Stimulated activated effector memory CD8-positive, alpha-beta T cell treated with anti-CD3 and anti-CD28 coated beads, Interleukin-12 subunit alpha, Interleukin-12 subunit beta, amount 100 ng/mL, for 72 hours (primary cell): ENCODE results near the gene AKT1S1.
A peak's percentile ranks its signal among the peaks of the same experiment; 100 is the strongest.
"Not testable (repeated sequence)": the region's sequence is repeated elsewhere in the genome, so short reads cannot be mapped to it uniquely, and the experiment has no call there.

Experiments
- ATAC-seq: fragments of 150-1000 bp; cut with Tn5 transposase; 2 replicates; pipeline ENCODE4 v1.10.0; 2021
- DNase-seq, 2 donors: peaks; one replicate each; pipeline ENCODE4 v3.0.0; 2021 to 2022; ENCODE audit warnings: low spot score in 2 of 2
- H3K27ac Mint-ChIP-seq: one replicate; pipeline ENCODE4 v1.8.0; 2022; ENCODE audit warnings: mild to moderate bottlenecking, mixed read lengths
- H3K36me3 Mint-ChIP-seq: one replicate; pipeline ENCODE4 v1.8.0; 2022; ENCODE audit warnings: mild to moderate bottlenecking, mixed read lengths
- H3K4me1 Mint-ChIP-seq: one replicate; pipeline ENCODE4 v1.8.0; 2022; ENCODE audit warnings: mixed read lengths
- H3K4me3 Mint-ChIP-seq: one replicate; pipeline ENCODE4 v1.8.0; 2022; ENCODE audit warnings: mild to moderate bottlenecking, mixed read lengths
- H3K9me3 Mint-ChIP-seq: one replicate; pipeline ENCODE4 v1.8.0; 2022; ENCODE audit warnings: mixed read lengths

AKT1S1 gene

DNA sequence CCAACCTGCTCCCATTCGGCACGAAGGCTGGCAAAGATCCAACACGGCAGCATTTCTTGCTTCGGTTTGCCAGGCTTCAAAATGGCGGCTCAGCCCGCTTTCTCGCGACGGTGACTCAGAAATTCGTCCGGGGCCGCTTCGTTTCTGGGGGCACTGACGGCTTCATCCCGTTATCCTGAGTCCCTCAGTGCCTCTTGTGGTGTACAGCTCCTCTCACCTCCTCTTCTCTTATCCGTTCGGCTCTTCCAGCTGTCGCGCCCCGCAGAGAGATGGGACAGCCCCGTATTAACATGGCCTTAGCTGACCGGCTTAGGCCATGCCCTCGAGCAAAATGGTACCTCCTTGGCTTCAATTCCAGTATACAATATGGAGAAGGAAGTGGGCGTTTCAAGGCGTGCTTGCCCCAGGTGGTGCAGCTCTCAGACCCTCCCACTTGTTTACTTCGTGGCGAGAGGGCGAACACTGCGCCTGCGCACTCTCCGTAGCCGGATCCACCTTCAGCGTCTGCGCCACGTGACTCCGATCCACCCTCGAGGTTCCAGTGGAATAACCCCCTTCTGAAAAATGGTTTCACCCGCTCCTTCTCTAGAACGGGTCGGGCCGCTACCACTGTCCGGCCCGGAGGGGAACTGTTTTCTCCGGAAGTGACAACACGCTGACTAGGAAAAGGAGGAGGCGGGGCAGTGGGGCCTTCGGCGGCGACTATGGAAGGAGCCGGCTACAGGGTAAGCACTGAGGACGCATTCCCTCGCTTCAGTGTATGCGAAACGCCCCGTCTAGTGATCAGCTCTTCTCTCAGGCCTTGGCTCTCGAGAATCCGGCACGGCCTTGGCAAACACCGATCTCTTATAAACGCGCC is at the start of gene AKT1S1, which contains the start of gene TBC1D17:
Gene AKT1S1, minus strand, starts transcription at position 336 of the 859 bp plus-strand sequence. CDS start 4,060 bp downstream, outside the sequence.
Gene TBC1D17, plus strand, starts transcription at position 683 of the 859 bp plus-strand sequence. Its CDS starts 22 bp downstream, at position 705.
- H3K4me3 Mint-ChIP-seq: no peak within 1 kb of the TSS
- no peaks in the 10 kb centered on the region for H3K9me3 Mint-ChIP-seq
- peaks cover 62% of the 10 kb centered on the region for H3K4me1 Mint-ChIP-seq
- ATAC-seq (peak; percentile 82), DNase-seq (peak; percentile 95 to 99)
- no peak within 1 kb of the TSS for H3K27ac Mint-ChIP-seq
- peaks cover 6% of the 10 kb centered on the region for H3K36me3 Mint-ChIP-seq

DNA sequence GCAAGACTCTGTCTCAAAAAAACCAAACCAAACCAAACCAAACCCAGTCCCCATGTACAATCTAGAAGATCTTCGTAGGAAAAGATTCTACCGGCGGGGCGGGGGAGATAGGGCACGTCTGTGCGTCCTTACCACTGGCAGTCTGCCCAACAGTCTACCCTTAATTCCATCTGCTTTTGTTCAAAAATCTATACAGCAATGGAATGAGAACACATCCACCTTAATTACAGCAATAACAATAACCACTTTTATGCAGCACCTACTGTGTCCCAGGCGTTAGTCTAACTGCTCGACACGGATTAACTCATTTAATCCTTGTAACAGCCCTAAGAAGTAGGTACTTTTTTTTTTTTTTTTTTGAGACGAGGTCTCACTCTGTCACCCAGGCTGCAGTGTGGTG is 49.4 kb upstream of the AKT1S1 start:
- Mint-ChIP-seq H3K4me3 (peak overlapping the region; percentile 93), H3K4me1 (peaks cover 86% of the 10 kb centered on the region), H3K9me3 (no peaks in the 10 kb centered on the region), H3K36me3 (peaks cover 100% of the 10 kb centered on the region), H3K27ac (no peak overlapping the region)
- ATAC-seq (no peak), DNase-seq (no peak)

GRCh38 chr19:49925486-49925885 is 48.3 kb upstream of the AKT1S1 start:
- H3K4me1 Mint-ChIP-seq: peaks cover 86% of the 10 kb centered on the region
- H3K27ac Mint-ChIP-seq: no peak overlapping the region
- DNase-seq: no peak
- no peaks in the 10 kb centered on the region for H3K9me3 Mint-ChIP-seq
- ATAC-seq: no peak
- no peak overlapping the region for H3K4me3 Mint-ChIP-seq
- peaks cover 100% of the 10 kb centered on the region for H3K36me3 Mint-ChIP-seq

- not testable (repeated sequence) for ATAC-seq, H3K4me3 Mint-ChIP-seq, DNase-seq, H3K9me3 Mint-ChIP-seq
- H3K36me3 Mint-ChIP-seq: peaks cover 100% of the 10 kb centered on the region
- H3K27ac Mint-ChIP-seq: peak overlapping the region; percentile 67
- H3K4me1 Mint-ChIP-seq: peaks cover 83% of the 10 kb centered on the region
These were observed 47.7 kb upstream of the AKT1S1 start for GRCh38 chr19:49924881-49925210.

GRCh38 chr19:49924004-49924880 is 47.1 kb upstream of the AKT1S1 start:
- Mint-ChIP-seq H3K9me3 (no peaks in the 10 kb centered on the region), H3K36me3 (peaks cover 100% of the 10 kb centered on the region), H3K4me3 (no peak overlapping the region), H3K27ac (peak overlapping the region; percentile 88), H3K4me1 (peaks cover 83% of the 10 kb centered on the region)
- DNase-seq (no peak), ATAC-seq (no peak)

DNA sequence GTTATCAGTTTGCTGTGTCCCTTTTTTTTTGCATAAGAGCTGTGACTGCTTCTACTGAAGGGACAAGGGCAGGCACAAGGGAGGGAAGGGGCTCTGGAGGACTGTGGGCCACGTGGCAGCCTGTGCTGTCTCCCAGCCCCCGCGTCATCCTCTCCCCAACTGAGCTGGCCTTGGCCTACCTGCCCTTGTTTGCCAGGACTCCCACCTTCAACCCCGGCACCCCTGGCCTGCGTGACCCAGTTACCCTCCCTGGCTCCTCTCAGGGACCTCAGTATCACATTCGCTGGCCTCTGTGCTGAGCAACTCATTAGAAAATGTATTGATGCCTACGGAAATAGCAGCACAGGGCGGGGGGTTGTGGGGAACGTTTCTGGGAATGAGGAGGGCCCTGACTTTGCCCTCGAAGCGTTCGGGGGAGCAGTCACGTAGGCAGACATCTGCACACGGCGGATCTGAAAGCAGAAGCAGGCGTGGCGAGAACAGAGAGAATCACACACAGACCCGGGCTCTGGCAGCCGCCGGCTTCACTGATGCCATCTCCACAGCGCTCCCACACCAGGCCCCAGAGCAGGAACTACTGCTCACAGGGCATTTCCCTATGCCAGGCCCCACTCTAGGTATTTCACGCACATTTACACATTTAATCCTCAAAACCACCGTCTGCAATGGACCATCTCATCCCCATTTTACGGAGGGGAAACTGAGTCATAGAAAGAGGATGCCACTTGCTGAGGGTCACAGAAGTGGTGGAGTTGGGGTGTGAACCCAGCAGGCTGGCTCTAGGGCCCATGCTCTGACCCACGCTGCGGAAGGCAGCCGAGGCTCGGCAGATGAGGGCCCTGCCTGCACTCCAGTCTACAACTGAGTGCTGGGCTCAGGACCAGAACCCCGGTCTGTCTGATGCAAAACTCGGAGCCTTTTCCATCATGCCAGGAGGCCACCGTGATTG is 46.2 kb upstream of the AKT1S1 start:
- H3K4me3 Mint-ChIP-seq: peak overlapping the region; percentile 51
- peaks cover 76% of the 10 kb centered on the region for H3K4me1 Mint-ChIP-seq
- ATAC-seq (no peak), DNase-seq (no peak)
- no peaks in the 10 kb centered on the region for H3K9me3 Mint-ChIP-seq
- peaks cover 100% of the 10 kb centered on the region for H3K36me3 Mint-ChIP-seq
- peak overlapping the region; percentile 88 for H3K27ac Mint-ChIP-seq

GRCh38 chr19:49921871-49922795 is 45.0 kb upstream of the AKT1S1 start:
- DNase-seq (no peak), ATAC-seq (peak; percentile 87)
- Mint-ChIP-seq H3K9me3 (no peaks in the 10 kb centered on the region), H3K4me1 (peaks cover 69% of the 10 kb centered on the region), H3K27ac (peak overlapping the region; percentile 88), H3K36me3 (peaks cover 100% of the 10 kb centered on the region), H3K4me3 (peak overlapping the region; percentile 51)

- Mint-ChIP-seq H3K36me3 (peaks cover 100% of the 10 kb centered on the region), H3K27ac (peak overlapping the region; percentile 88), H3K4me1 (peaks cover 66% of the 10 kb centered on the region), H3K4me3 (peak overlapping the region; percentile 51), H3K9me3 (no peaks in the 10 kb centered on the region)
- DNase-seq (no peak), ATAC-seq (no peak)
These were observed 43.6 kb upstream of the AKT1S1 start for GRCh38 chr19:49920624-49921363.

GRCh38 chr19:49918089-49918488 is 40.9 kb upstream of the AKT1S1 start:
- Mint-ChIP-seq H3K4me3 (no peak overlapping the region), H3K36me3 (peaks cover 100% of the 10 kb centered on the region), H3K9me3 (no peaks in the 10 kb centered on the region), H3K27ac (peak overlapping the region; percentile 58), H3K4me1 (peaks cover 71% of the 10 kb centered on the region)
- DNase-seq (no peak), ATAC-seq (no peak)

DNA sequence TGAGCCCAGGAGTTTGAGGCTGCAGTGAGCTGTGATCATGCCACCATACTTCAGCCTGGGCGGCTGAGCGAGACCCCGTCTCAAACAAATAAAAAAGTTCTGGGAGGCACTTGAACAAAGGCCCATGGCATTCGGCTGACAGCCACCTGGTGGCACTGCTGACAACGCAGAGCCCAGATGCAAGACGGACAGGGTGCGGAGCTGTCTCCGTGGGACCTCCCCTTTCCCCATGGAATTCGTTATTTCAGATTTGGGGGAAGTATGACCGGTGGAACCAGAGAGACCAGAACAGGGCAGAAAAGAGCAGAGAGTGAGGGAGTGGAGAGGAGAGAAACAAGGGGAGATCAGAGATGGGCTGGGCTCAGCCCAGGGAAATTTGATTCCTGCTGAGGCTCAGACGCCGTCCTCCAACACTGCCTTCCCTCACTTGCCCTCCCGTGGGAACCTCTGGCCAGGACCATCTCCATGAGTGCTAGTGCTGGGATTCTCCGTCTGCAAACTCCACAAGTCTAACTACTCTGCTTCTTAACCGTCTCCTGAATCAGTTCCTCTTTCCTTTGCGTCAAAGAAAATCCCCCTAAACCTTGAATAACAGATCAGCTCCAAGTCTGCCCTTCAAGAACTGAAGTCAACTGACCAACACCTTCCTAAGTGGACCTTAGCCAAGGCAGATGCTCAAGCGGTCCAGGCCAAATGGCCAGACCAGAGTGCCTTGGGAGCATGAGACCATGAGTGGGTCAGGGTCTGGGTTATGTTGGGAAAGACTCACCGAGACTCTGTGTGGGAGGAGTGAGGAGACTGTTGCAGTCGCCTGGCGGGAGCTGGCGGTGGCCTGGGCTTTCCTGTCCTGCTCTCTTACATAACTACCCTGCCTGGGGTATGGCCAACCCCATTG is 39.9 kb upstream of the AKT1S1 start:
- Mint-ChIP-seq H3K9me3 (no peaks in the 10 kb centered on the region), H3K27ac (peak overlapping the region; percentile 86), H3K4me1 (peaks cover 70% of the 10 kb centered on the region), H3K36me3 (peaks cover 100% of the 10 kb centered on the region), H3K4me3 (no peak overlapping the region)
- DNase-seq (no peak), ATAC-seq (no peak)

- ATAC-seq (no peak), DNase-seq (no peak)
- Mint-ChIP-seq H3K4me1 (peaks cover 66% of the 10 kb centered on the region), H3K36me3 (peaks cover 99% of the 10 kb centered on the region), H3K27ac (peak overlapping the region; percentile 81), H3K9me3 (no peaks in the 10 kb centered on the region), H3K4me3 (no peak overlapping the region)
These were observed 38.1 kb upstream of the AKT1S1 start for GRCh38 chr19:49915271-49915670.

DNA sequence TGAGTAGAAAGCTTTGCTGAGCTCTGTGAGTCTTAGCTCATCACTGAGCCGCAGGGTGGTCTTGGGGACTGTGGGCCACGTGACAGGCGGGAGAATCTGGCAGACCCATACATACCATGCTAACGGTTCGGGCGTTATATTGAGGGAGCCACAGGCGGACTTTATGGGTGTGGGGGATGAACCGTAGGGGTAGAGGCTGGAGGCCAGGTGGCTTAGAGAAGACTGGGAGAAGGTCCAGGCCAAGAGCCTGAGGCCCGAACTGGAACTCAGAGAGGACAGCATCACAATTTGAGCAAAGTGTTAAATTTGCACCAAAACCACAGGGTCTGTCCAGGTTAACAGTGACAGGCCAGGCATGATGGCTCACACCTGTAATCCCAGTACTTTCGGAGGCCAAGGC is 36.6 kb upstream of the AKT1S1 start:
- ATAC-seq: no peak
- Mint-ChIP-seq H3K4me1 (peaks cover 65% of the 10 kb centered on the region), H3K4me3 (peak overlapping the region; percentile 65), H3K9me3 (no peaks in the 10 kb centered on the region), H3K27ac (peak overlapping the region; percentile 88), H3K36me3 (peaks cover 99% of the 10 kb centered on the region)
- no peak for DNase-seq
